ENCODE data around the gene CHPF.

DNA sequence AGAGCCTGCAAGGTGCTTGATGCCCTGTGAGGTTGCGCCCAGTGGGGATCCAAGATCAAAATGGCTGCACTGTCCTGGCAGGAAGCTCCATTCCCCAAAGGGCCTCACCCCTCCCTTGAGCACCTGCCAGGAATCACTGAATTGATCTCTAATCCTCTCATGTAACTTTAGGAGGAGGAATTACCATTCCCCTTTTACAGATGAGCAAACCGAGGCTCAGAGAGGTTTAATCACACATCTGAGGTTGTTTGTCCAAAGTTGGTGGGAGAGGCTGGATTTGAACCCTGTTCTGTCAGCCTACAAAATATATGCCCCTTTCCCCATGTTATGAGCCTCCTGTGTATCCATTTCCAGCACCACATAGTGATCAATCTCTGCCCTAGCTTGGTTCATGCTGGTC is 18.8 kb downstream of the CHPF start:
- TF ChIP-seq, protein P1, sequence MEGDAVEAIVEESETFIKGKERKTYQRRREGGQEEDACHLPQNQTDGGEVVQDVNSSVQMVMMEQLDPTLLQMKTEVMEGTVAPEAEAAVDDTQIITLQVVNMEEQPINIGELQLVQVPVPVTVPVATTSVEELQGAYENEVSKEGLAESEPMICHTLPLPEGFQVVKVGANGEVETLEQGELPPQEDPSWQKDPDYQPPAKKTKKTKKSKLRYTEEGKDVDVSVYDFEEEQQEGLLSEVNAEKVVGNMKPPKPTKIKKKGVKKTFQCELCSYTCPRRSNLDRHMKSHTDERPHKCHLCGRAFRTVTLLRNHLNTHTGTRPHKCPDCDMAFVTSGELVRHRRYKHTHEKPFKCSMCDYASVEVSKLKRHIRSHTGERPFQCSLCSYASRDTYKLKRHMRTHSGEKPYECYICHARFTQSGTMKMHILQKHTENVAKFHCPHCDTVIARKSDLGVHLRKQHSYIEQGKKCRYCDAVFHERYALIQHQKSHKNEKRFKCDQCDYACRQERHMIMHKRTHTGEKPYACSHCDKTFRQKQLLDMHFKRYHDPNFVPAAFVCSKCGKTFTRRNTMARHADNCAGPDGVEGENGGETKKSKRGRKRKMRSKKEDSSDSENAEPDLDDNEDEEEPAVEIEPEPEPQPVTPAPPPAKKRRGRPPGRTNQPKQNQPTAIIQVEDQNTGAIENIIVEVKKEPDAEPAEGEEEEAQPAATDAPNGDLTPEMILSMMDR (conservative IDR thresholded peaks at IDR 0.05; ENCODE audit: low read depth, low read length) = no peak
- TF ChIP-seq EZH2 (IDR thresholded peaks at IDR 0.05; ENCODE audit: low read length, unreplicated experiment) (no peak), EZH2phosphoT487 (IDR thresholded peaks at IDR 0.05; ENCODE audit: borderline replicate concordance, low read length) (no peak)

Measured in PC-3 (cell line).